Liver (tissue), 3 donors: ENCODE measurements around the gene SLC47A2.

Source experiments
- ATF3 ChIP-seq: IDR thresholded peaks from 2 replicates; pipeline ENCODE4 v1.6.1; 2016; ENCODE audit warnings: antibody characterized with exemption
- EGR1 ChIP-seq, 2 donors: IDR thresholded peaks; 2 replicates each; pipeline ENCODE4 v1.6.1; 2016 to 2018; ENCODE audit warnings: antibody characterized with exemption in 2 of 2, low read depth in 2 of 2
- GABPA ChIP-seq, 2 donors: IDR thresholded peaks in 1 of 2; conservative IDR thresholded peaks in 1 of 2; 2 replicates each; pipeline ENCODE4 v1.6.1; 2016; ENCODE audit warnings: antibody characterized with exemption in 2 of 2, mild to moderate bottlenecking in 1 of 2, moderate library complexity in 1 of 2
- JUND ChIP-seq, 2 donors: IDR thresholded peaks; 2 replicates each; pipeline ENCODE4 v1.6.1; 2016; ENCODE audit warnings: antibody characterized with exemption in 2 of 2
- RAD21 ChIP-seq, 2 donors: IDR thresholded peaks; 2 replicates each; pipeline ENCODE4 v1.6.1; 2016; ENCODE audit warnings: antibody characterized with exemption in 2 of 2, mild to moderate bottlenecking in 2 of 2
- REST ChIP-seq: IDR thresholded peaks from 2 replicates; pipeline ENCODE4 v1.6.1; 2016; ENCODE audit warnings: antibody characterized with exemption, mild to moderate bottlenecking
- RXRA ChIP-seq, 2 donors: IDR thresholded peaks; 2 replicates each; pipeline ENCODE4 v1.6.1; 2017 to 2018; ENCODE audit warnings: antibody characterized with exemption in 2 of 2, mild to moderate bottlenecking in 1 of 2
- TAF1 ChIP-seq: conservative IDR thresholded peaks from 2 replicates; pipeline ENCODE4 v1.6.1; 2016; ENCODE audit warnings: antibody characterized with exemption, mild to moderate bottlenecking
- YY1 ChIP-seq: IDR thresholded peaks from 2 replicates; pipeline ENCODE4 v1.6.1; 2016; ENCODE audit warnings: antibody characterized with exemption, mild to moderate bottlenecking
- TF ChIP-seq, protein P1 (sequence below): fragments of 150-350 bp; IDR thresholded peaks from 2 replicates; pipeline ENCODE4 v1.5.1; 2017; ENCODE audit warnings: improper control_type of control experiment, low read depth, low read length; ENCODE audit not compliant: missing input control
- TF ChIP-seq, protein P2 (sequence below): IDR thresholded peaks from 2 replicates; pipeline ENCODE4 v1.6.1; 2016; ENCODE audit warnings: antibody characterized with exemption
- donor health status: healthy.
- donor health status: healthy.

DNA sequence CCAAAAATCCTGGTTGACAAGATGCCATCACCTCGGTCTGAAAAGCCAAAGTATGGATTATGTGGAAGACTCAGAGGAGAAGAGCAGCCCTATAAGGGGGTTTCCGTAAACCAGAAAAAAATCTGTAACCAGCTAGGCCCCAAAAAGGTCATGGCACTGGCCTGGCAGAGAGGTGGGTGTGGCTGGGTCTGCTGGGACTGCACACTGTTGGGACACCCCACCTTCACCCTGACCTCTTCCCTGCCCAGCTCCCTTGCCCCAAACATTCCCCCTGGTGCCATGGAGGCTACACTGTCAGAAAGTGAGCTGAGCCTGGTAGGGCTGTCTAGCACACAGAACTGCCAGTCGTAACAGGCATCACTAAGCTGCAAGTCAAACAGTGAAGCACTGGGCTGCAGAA, 6.5 kb downstream of the SLC47A2 start:
- no peak for TF ChIP-seq YY1
- no peak for TF ChIP-seq GABPA (IDR thresholded peaks at IDR 0.05 in 1 of 2, conservative IDR thresholded peaks at IDR 0.05 in 1 of 2)
- no peak for TF ChIP-seq REST
- TF ChIP-seq, protein P1, sequence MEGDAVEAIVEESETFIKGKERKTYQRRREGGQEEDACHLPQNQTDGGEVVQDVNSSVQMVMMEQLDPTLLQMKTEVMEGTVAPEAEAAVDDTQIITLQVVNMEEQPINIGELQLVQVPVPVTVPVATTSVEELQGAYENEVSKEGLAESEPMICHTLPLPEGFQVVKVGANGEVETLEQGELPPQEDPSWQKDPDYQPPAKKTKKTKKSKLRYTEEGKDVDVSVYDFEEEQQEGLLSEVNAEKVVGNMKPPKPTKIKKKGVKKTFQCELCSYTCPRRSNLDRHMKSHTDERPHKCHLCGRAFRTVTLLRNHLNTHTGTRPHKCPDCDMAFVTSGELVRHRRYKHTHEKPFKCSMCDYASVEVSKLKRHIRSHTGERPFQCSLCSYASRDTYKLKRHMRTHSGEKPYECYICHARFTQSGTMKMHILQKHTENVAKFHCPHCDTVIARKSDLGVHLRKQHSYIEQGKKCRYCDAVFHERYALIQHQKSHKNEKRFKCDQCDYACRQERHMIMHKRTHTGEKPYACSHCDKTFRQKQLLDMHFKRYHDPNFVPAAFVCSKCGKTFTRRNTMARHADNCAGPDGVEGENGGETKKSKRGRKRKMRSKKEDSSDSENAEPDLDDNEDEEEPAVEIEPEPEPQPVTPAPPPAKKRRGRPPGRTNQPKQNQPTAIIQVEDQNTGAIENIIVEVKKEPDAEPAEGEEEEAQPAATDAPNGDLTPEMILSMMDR = no peak
- TF ChIP-seq TAF1 = no peak
- TF ChIP-seq RXRA (IDR thresholded peaks at IDR 0.05) = no peak
- TF ChIP-seq, protein P2, sequence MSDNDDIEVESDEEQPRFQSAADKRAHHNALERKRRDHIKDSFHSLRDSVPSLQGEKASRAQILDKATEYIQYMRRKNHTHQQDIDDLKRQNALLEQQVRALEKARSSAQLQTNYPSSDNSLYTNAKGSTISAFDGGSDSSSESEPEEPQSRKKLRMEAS = no peak
- no peak for TF ChIP-seq EGR1 (IDR thresholded peaks at IDR 0.05; ENCODE audit: low read depth in 2 of 2)
- no peak for TF ChIP-seq JUND (IDR thresholded peaks at IDR 0.05)
- no peak for TF ChIP-seq ATF3
- no peak for TF ChIP-seq RAD21 (IDR thresholded peaks at IDR 0.05)
